SK-N-SH (cell line): Measurements from ENCODE around the gene OR13G1. TPM values are rescaled to one million over a fixed set of nuclear protein-coding genes. Genes with fewer than 3 reads are reported as not detected.

Experiments used
- CTCF ChIA-PET: fragments of 300-600, 350-600 bp; formaldehyde crosslinking; extraction: SDS; loops from one replicate; lab custom pipeline; 2021; lab: Yijun Ruan, JAX
- POLR2A ChIA-PET: fragments of 350-600 bp; sonication (Branson Sonifier 250); formaldehyde crosslinking; extraction: SDS; loops from one replicate; lab custom pipeline; 2020; ENCODE audit warnings: antibody characterized with exemption, inconsistent platforms; lab: Yijun Ruan, JAX
- DNase-seq: peaks from one replicate; pipeline ENCODE4 v3.0.0; 2012
- H2AFZ ChIP-seq: fragments of 200-600 bp; sonication (generic); 2 replicates; pipeline ENCODE4 v1.8.1; 2016; ENCODE audit warnings: antibody characterized with exemption, mild to moderate bottlenecking, low read depth
- H3F3A ChIP-seq: fragments of 200-600 bp; sonication (generic); replicated peaks from 2 replicates; pipeline ENCODE3; 2016; ENCODE audit warnings: antibody characterized with exemption, mild to moderate bottlenecking; ENCODE audit not compliant: insufficient read depth
- H3K27ac ChIP-seq, 2 experiments: fragments of 200-500 bp in 1 of 2; fragments of 200-600 bp in 1 of 2; sonication (Bioruptor generic) in 1 of 2; sonication (generic), shearing (Covaris generic) in 1 of 2; 2 replicates each; pipeline versions ENCODE4 v1.5.1 to v1.6.1; 2014 to 2016; ENCODE audit warnings: low read depth in 2 of 2, inconsistent platforms in 1 of 2, low read length in 1 of 2, mild to moderate bottlenecking in 1 of 2, mixed read lengths in 1 of 2
- H3K27me3 ChIP-seq: fragments of 200-600 bp; sonication (generic), shearing (Covaris generic); 2 replicates; pipeline ENCODE4 v1.6.1; 2016; ENCODE audit warnings: mixed run types; ENCODE audit not compliant: insufficient read depth
- H3K36me3 ChIP-seq, 2 experiments: fragments of 200-500 bp in 1 of 2; fragments of 200-600 bp in 1 of 2; sonication (Bioruptor generic) in 1 of 2; sonication (generic) in 1 of 2; replicated peaks in 1 of 2; 2 replicates each; pipeline versions ENCODE3 to v1.5.1; 2014 to 2016; ENCODE audit warnings: low read length in 1 of 2, mild to moderate bottlenecking in 1 of 2; ENCODE audit not compliant: insufficient read depth in 2 of 2, control insufficient read depth in 1 of 2
- H3K4me1 ChIP-seq, 2 experiments: fragments of 200-500 bp in 1 of 2; fragments of 200-600 bp in 1 of 2; sonication (Bioruptor generic) in 1 of 2; sonication (generic), shearing (Covaris generic) in 1 of 2; 2 replicates each; pipeline versions ENCODE4 v1.5.1 to v1.6.1; 2014 to 2016; ENCODE audit warnings: low read depth in 1 of 2, low read length in 1 of 2, mixed run types in 1 of 2; ENCODE audit not compliant: insufficient read depth in 2 of 2, control insufficient read depth in 1 of 2
- H3K4me2 ChIP-seq: fragments of 200-600 bp; sonication (generic), shearing (Covaris generic); 2 replicates; pipeline ENCODE4 v1.6.1; 2017; ENCODE audit warnings: mixed run types
- H3K4me3 ChIP-seq, 2 experiments: fragments of 200-500 bp in 1 of 2; fragments of 200-600 bp in 1 of 2; sonication (Bioruptor generic) in 1 of 2; sonication (generic), shearing (Covaris generic) in 1 of 2; 2 replicates each; pipeline versions ENCODE4 v1.5.1 to v1.8.1; 2014 to 2016; ENCODE audit warnings: low read depth in 2 of 2, inconsistent platforms in 1 of 2, low read length in 1 of 2, mild to moderate bottlenecking in 1 of 2, mixed read lengths in 1 of 2, moderate library complexity in 1 of 2
- H3K79me2 ChIP-seq: fragments of 200-600 bp; sonication (generic); 2 replicates; pipeline ENCODE4 v1.8.1; 2017; ENCODE audit warnings: mild to moderate bottlenecking; ENCODE audit not compliant: insufficient read depth
- H3K9ac ChIP-seq: fragments of 200-600 bp; sonication (generic); 2 replicates; pipeline ENCODE4 v1.6.1; 2017; ENCODE audit warnings: mixed run types
- H3K9me2 ChIP-seq: fragments of 200-600 bp; sonication (generic); 2 replicates; pipeline ENCODE4 v1.6.1; 2017; ENCODE audit warnings: mixed run types
- H3K9me3 ChIP-seq: fragments of 200-600 bp; sonication (generic); 2 replicates; pipeline ENCODE4 v1.6.1; 2017; ENCODE audit warnings: mixed run types, mild to moderate bottlenecking, moderate library complexity
- H4K20me1 ChIP-seq: fragments of 200-600 bp; sonication (generic); 2 replicates; pipeline ENCODE4 v1.6.1; 2017; ENCODE audit warnings: mild to moderate bottlenecking, mixed run types; ENCODE audit not compliant: insufficient read depth
- ELF1 ChIP-seq: IDR thresholded peaks from 2 replicates; pipeline ENCODE4 v1.4.0; 2012
- EP300 ChIP-seq, 2 experiments: IDR thresholded peaks; 2 replicates each; pipeline versions ENCODE4 v1.4.0 to v1.6.1; 2012; ENCODE audit warnings: borderline replicate concordance in 1 of 2, low read depth in 1 of 2, low read length in 1 of 2
- EZH2phosphoT487 ChIP-seq: fragments of 200-600 bp; sonication (generic); IDR thresholded peaks from 2 replicates; pipeline ENCODE4 v1.6.1; 2017; ENCODE audit warnings: low read depth, mixed run types, mild to moderate bottlenecking, antibody characterized with exemption, moderate library complexity, borderline replicate concordance
- FOSL2 ChIP-seq: IDR thresholded peaks from 2 replicates; pipeline ENCODE4 v1.4.0; 2012; ENCODE audit warnings: low read depth, mild to moderate bottlenecking, moderate library complexity, borderline replicate concordance
- FOXJ3 ChIP-seq: sonication (generic); formaldehyde crosslinking; IDR thresholded peaks from 2 replicates; pipeline ENCODE4 v1.5.1; 2020; ENCODE audit warnings: mild to moderate bottlenecking, missing genetic modification reagents
- FOXM1 ChIP-seq: IDR thresholded peaks from 2 replicates; pipeline ENCODE4 v1.4.0; 2012; ENCODE audit warnings: low read depth, mild to moderate bottlenecking
- GABPA ChIP-seq: IDR thresholded peaks from 2 replicates; pipeline ENCODE4 v1.4.0; 2012; ENCODE audit warnings: low read depth, mild to moderate bottlenecking
- MEF2A ChIP-seq: IDR thresholded peaks from 2 replicates; pipeline ENCODE4 v1.4.0; 2012; ENCODE audit warnings: low read depth, borderline replicate concordance
- MXI1 ChIP-seq: IDR thresholded peaks from 2 replicates; pipeline ENCODE4 v1.6.1; 2012; ENCODE audit warnings: mild to moderate bottlenecking, low read depth, low read length, improper control_type of control experiment
- NFIC ChIP-seq: IDR thresholded peaks from 2 replicates; pipeline ENCODE4 v1.4.0; 2012; ENCODE audit warnings: borderline replicate concordance
- NRF1 ChIP-seq: IDR thresholded peaks from 2 replicates; pipeline ENCODE4 v1.6.1; 2012; ENCODE audit warnings: low read depth, mild to moderate bottlenecking, low read length
- POLR2AphosphoS5 ChIP-seq: IDR thresholded peaks from 2 replicates; pipeline ENCODE4 v1.6.1; 2012; ENCODE audit warnings: low read depth, low read length
- RAD21 ChIP-seq: IDR thresholded peaks from 2 replicates; pipeline ENCODE4 v1.6.1; 2012; ENCODE audit warnings: mild to moderate bottlenecking, low read length
- RFX5 ChIP-seq: IDR thresholded peaks from 2 replicates; pipeline ENCODE4 v1.6.1; 2012; ENCODE audit warnings: mild to moderate bottlenecking, improper control_type of control experiment, low read length
- SIN3A ChIP-seq: IDR thresholded peaks from 2 replicates; pipeline ENCODE4 v1.6.1; 2012; ENCODE audit warnings: low read depth, mild to moderate bottlenecking, low read length, moderate library complexity, borderline replicate concordance
- TAF1 ChIP-seq: IDR thresholded peaks from 2 replicates; pipeline ENCODE4 v1.6.1; 2012; ENCODE audit warnings: low read depth, mild to moderate bottlenecking, low read length, moderate library complexity, borderline replicate concordance
- TCF12 ChIP-seq: IDR thresholded peaks from 2 replicates; pipeline ENCODE4 v1.4.0; 2012
- YY1 ChIP-seq: IDR thresholded peaks from 2 replicates; pipeline ENCODE4 v1.4.0; 2012; ENCODE audit warnings: low read depth, mild to moderate bottlenecking
- WGBS: methylation state at CpG from one replicate; pipeline ENCODE4 v1.1.6; 2017; ENCODE audit warnings: low lambda C conversion rate; 5-methylcytosine and 5-hydroxymethylcytosine counted together
- polyA plus RNA-seq, 3 experiments: library from polyadenylated mRNA; depleted of rRNA; stranded (reverse); fragments of >200 nt; gene quantifications; 2 replicates each; pipeline ENCODE4 v1.2.3, GENCODE V29; 2012
- TF ChIP-seq, protein P1 (sequence below): fragments of 150-350 bp; IDR thresholded peaks from 2 replicates; pipeline ENCODE4 v1.6.1; 2016; ENCODE audit warnings: mild to moderate bottlenecking, low read depth, low read length
- TF ChIP-seq, protein P2 (sequence below): IDR thresholded peaks from 2 replicates; pipeline ENCODE4 v1.4.0; 2012; ENCODE audit warnings: low read depth, borderline replicate concordance
- TF ChIP-seq, protein P3 (sequence below): IDR thresholded peaks from 2 replicates; pipeline ENCODE4 v1.4.0; 2012; ENCODE audit warnings: low read depth

The OR13G1 gene, protein sequence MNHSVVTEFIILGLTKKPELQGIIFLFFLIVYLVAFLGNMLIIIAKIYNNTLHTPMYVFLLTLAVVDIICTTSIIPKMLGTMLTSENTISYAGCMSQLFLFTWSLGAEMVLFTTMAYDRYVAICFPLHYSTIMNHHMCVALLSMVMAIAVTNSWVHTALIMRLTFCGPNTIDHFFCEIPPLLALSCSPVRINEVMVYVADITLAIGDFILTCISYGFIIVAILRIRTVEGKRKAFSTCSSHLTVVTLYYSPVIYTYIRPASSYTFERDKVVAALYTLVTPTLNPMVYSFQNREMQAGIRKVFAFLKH
- polyA plus RNA-seq (2012; rRNA removed): not detected in 2 replicates
- not detected in 2 replicates for polyA plus RNA-seq (2012; cell fraction: cytosol; rRNA removed)
- not detected in 2 replicates for polyA plus RNA-seq (2012; cell fraction: nucleus; rRNA removed)

DNA sequence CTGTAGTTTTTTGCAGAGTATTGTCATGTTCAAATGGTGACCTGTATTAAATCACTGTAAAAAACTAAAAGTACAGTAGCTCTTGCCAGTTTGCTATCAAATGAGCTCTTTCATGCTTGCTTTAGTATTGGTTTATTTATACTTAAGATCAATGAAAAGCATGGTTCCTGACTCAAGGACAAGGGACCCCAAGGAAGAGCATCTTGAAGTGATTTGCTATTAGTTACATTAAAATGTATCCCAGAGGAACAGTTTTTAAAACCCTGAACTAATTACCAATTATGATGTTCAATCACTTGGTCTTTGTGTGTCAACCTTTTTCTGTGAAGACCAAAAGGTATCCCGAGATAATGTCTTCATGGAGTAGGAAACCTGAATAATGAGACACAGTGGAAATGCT lies at the start of gene OR13G1:
TSS of gene OR13G1 (minus strand) at position 101 of the 400 bp plus-strand sequence. CDS start 6,698 bp downstream, outside the sequence.
- 2% methylated on average over 1 of the region's 1 CpG for WGBS

DNA sequence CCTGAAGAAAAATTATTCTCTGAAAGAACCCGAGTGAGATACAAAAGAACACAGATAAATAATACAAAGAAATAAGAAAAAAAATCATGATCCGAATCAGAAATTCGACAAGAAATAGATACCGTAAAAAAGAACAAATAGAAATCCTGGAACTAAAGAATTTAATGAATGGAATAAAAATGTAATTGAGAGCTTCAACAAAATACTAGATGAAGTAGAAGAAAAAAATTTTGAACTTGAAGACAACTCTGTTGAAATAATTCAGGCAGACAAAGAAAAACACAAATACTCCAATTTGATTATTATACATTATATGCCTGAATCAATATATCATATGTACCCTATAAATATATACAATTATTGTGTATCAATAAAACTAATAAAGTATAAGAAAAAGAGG lies 41.7 kb upstream of the OR13G1 start:
- ChIA-PET CTCF (no interaction called here), POLR2A (no interaction called here)
- 4% methylated on average over 4 of the region's 4 CpGs for WGBS

More for the DNA sequence above, at the start of gene OR13G1:
- H3K79me2 ChIP-seq: no peaks in the 10 kb centered on the region
- H3K9me2 ChIP-seq: no peaks in the 10 kb centered on the region
- DNase-seq: no peak
- H3K9me3 ChIP-seq: no peaks in the 10 kb centered on the region
- no peak within 1 kb of the TSS for H3K9ac ChIP-seq
- CTCF ChIA-PET: interaction anchor here (1.2 to 1.8 kb wide), 2 partner anchors 14 to 15 kb away, joined by 3 read pairs; no protein-coding TSS in a partner anchor
- H3F3A ChIP-seq: no peaks in the 10 kb centered on the region
- no peak within 1 kb of the TSS for H3K4me2 ChIP-seq
- H3K36me3 ChIP-seq: no peaks in the 10 kb centered on the region
- H3K27me3 ChIP-seq: no peaks in the 10 kb centered on the region
- H3K4me3 ChIP-seq: no peak within 1 kb of the TSS
- no peaks in the 10 kb centered on the region for H4K20me1 ChIP-seq
- POLR2A ChIA-PET: no interaction called here
- TF ChIP-seq FOXM1: no peak
- TF ChIP-seq RFX5: no peak
- no peak for TF ChIP-seq ELF1
- no peak for TF ChIP-seq NFIC
- TF ChIP-seq, protein P1, sequence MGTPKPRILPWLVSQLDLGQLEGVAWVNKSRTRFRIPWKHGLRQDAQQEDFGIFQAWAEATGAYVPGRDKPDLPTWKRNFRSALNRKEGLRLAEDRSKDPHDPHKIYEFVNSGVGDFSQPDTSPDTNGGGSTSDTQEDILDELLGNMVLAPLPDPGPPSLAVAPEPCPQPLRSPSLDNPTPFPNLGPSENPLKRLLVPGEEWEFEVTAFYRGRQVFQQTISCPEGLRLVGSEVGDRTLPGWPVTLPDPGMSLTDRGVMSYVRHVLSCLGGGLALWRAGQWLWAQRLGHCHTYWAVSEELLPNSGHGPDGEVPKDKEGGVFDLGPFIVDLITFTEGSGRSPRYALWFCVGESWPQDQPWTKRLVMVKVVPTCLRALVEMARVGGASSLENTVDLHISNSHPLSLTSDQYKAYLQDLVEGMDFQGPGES: no peak
- TF ChIP-seq YY1: no peak
- TF ChIP-seq RAD21: no peak
- TF ChIP-seq EZH2phosphoT487: no peak
- TF ChIP-seq FOXJ3 (CRISPR knock-in tag): no peak
- no peak for TF ChIP-seq NRF1
- TF ChIP-seq TAF1: no peak
- TF ChIP-seq MEF2A: no peak
- TF ChIP-seq GABPA: no peak
- TF ChIP-seq POLR2AphosphoS5: no peak
- no peak for TF ChIP-seq EP300 (IDR thresholded peaks at IDR 0.05; ENCODE audit: borderline replicate concordance in 1 of 2, low read depth in 1 of 2, low read length in 1 of 2)
- TF ChIP-seq FOSL2: no peak
- TF ChIP-seq, protein P2, sequence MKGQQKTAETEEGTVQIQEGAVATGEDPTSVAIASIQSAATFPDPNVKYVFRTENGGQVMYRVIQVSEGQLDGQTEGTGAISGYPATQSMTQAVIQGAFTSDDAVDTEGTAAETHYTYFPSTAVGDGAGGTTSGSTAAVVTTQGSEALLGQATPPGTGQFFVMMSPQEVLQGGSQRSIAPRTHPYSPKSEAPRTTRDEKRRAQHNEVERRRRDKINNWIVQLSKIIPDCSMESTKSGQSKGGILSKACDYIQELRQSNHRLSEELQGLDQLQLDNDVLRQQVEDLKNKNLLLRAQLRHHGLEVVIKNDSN: no peak
- no peak for TF ChIP-seq SIN3A
- no peak for TF ChIP-seq TCF12
- TF ChIP-seq, protein P3, sequence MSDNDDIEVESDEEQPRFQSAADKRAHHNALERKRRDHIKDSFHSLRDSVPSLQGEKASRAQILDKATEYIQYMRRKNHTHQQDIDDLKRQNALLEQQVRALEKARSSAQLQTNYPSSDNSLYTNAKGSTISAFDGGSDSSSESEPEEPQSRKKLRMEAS: no peak
- H2AFZ ChIP-seq: no peak within 1 kb of the TSS
- H3K27ac ChIP-seq: no peak within 1 kb of the TSS
- H3K4me1 ChIP-seq: no peaks in the 10 kb centered on the region

More for the DNA sequence above, 41.7 kb upstream of the OR13G1 start:
- no peaks in the 10 kb centered on the region for H3K4me1 ChIP-seq
- H3K79me2 ChIP-seq: no peaks in the 10 kb centered on the region
- no peak overlapping the region for H3K4me2 ChIP-seq
- no peaks in the 10 kb centered on the region for H3K27me3 ChIP-seq
- no peak for DNase-seq
- H3K27ac ChIP-seq: no peak overlapping the region
- no peak overlapping the region for H3K9ac ChIP-seq
- H4K20me1 ChIP-seq: no peaks in the 10 kb centered on the region
- H3K9me2 ChIP-seq: no peaks in the 10 kb centered on the region
- no peak overlapping the region for H2AFZ ChIP-seq
- no peak overlapping the region for H3K4me3 ChIP-seq
- TF ChIP-seq MXI1: no peak
- H3F3A ChIP-seq: no peaks in the 10 kb centered on the region
- no peaks in the 10 kb centered on the region for H3K36me3 ChIP-seq
- H3K9me3 ChIP-seq: no peaks in the 10 kb centered on the region; the same call in 1 of the 2 replicates
